HTERT RPE-1 (cell line): ENCODE results near the gene KMT2E.
"Not testable (repeated sequence)": the region's sequence is repeated elsewhere in the genome, so short reads cannot be mapped to it uniquely, and the experiment has no call there.

Source experiments
- in situ Hi-C: fragments of 300-500 bp; cut with MboI; formaldehyde crosslinking; loops from 4 replicates; pipeline ENCODE4 v1.14.3; 2020; ENCODE audit warnings: low sequenced_read_pairs

KMT2E gene

DNA sequence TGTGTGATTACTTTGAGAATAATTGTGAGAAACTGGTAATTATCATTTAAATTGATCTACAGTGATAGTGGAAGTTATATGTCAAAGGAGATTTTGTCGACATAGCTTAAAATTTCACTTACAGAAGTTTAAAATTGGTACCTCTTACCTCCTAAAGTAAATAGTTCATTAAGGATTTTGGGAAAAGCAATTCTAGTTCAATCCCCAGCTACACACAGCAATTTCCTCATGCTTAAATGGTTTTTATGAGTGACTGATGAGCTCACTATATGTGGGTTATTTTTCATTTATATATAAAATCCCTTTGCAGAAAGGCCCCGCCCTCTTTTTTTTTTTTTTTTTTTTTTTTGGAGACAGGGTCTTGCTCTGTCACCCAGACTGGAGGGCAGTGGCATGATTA, 12.7 kb downstream of the KMT2E start:
- in situ Hi-C loops = no loop called here

DNA sequence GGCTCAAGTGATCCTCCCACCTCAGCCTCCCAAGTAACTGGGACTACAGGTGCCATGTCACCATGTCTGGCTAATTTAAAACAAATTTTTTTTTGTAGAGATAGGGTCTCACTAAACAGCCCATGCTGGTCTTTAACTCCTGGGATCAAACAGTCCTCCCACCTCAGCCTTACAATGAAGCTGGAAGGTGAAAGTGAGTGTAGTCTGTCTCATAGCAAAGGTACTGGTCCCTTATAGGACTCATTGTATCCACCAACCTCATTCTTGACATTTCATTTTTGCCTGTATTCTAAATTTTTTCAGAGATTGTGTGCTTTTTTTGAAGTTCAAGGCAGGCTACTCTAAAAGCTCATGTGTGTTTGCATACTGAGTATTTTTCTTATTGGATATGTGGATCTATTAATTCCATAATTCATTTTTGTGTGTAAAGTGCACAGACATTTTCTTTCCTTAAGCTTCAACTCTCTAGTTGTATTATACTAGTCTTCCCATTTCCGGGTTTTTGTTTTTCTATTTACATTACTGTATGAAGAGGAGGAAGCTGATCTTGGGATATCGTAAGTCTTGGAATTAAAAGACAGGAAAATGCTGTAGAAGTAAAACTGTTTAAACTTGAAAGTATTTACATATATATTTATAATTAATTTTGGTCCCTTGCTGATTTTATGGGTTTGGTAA, 13.3 kb downstream of the KMT2E start:
- in situ Hi-C loops = no loop called here

DNA sequence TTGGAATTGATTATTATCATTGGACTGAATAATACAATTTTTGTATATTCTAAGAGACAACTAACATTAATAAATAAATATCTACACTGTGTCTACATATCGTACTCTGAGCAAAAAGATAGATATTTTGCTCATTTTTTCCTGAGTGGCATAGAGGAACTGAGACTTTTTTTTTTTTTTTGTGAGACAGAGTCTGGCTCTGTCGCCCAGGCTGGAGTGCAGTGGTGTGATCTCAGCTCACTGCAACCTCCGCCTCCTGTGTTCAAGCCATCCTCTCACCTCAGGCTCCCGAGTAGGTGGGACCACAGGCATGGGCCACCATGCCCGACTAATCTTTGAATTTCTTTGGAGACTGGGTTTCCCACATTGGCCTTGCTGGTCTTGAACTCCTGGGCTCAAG, 14.0 kb downstream of the KMT2E start:
- in situ Hi-C loops = no loop called here

DNA sequence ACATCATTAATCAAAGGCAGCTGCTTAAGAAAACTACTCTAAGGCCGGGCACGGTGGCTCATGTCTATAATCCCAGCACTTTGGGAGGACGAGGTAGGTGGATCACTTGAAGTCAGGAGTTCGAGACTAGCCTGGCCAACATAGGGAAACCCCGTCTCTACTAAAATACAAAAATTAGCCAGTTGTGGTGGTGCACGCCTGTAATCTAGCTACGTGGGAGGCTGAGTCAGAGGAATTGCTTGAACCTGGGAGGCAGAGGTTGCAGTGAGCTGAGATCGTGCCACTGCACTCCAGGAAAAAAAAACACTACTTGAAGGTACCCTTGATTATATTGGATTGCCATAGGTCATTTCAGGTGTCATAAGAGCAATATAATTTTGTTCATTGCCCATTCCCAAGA, 14.9 kb downstream of the KMT2E start:
- in situ Hi-C loops = not testable (repeated sequence)

DNA sequence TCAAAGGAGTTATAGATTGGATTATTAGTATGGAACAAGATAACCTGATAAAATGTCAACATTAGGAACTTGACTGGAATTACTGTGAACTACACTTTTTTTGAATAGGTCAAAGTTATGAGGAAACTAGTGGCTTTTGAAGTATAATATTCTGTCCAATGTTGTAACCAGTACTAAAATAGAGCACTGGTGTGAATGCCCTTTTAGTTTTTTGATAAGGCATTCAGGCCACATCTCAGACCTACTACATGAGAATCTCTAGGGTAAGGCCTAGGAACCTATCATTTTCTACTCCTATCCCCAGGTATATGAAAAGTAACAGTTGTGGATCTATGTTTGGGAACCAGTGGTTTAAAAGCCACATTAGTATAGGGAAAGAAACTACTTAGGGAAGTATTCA, 16.4 kb downstream of the KMT2E start:
- in situ Hi-C loops = no loop called here

DNA sequence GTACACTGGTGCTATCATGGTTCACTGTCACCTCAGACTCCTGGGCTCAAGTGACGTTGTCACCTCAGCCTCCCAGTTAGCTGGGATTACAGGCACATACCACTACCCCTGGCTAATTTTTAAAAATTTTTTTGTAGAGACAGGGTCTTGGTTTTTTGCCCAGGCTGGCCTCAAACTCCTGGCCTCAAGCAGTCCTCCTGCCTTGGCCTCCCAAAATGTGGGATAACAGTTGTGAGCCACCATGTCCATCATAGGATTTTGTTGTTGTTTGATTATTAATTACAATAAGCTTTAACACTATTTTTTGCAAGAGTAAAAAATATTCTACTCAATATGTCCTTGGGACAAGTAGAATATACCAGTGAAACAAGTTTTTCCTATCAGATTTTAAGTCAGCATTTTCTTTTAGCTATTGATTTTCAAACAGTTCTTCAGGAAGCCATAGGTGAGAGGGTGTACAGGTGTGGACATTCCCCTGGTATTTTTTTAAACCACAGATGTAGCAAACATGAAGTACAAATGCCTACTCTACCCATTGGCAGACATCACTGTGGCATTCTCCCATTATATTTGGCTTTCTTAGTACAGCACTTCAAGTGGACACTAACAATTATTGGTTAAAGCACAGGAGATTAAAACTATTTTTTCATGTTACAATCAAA, 18.7 kb downstream of the KMT2E start:
- in situ Hi-C loops = no loop called here

DNA sequence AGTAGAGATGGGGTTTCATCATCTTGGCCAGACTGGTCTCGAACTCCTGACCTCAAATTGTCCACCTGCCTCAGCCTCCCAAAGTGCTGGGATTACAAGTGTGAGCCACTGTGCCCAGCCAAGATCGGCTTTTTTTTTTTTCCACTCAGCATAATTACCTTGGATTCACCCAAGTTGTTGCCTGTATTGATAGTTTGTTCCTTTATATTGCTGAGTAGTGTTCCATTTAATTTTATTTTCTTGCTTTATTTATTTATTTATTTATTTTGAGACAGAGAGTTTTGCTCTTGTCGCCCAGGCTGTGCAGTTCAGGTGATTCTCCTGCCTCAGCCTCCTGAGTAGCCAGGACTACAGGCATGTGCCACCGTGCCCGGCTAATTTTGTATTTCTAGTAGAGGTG, 21.3 kb downstream of the KMT2E start:
- in situ Hi-C loops = no loop called here

DNA sequence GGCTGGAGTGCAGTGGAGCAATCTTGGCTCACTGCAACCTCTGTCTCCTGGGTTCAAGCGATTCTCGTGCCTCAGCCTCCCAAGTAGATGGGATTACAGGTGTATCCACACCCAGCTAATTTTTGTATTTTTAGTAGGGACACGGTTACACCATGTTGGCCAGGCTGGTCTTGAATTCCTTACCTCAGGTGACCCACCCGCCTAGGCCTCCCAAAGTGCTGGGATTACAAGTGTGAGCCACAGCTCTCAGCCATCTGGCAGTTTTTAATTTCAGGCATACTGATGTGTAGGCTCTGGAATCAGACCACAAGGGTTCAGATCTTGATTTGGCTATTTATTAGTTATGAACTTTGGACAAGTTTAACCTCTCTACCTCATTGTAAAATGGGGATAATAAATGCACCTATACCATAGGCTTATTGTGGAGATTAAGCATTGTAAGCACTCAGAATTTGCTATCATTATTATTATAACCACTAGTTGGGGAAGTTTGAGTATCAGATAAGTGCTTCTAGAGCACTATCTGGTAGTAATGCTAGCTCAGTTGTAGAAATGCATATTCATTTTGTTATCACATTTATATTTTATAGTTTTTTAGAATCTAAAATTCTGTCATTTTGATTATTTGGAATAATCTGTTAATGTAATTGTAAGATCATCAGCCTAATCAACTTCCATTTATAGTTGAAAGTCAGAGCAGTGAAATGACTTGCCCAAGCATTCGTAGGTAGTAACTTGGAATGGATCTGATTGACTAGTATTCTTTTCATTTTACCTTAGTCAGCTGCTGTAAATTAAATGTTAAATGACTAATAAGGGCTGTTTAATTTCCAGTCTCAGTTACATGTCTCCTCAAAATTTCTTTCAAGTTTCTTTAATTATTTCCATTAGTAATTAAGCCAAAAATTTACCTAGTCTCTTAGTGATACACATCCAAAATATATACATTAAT, 22.5 kb downstream of the KMT2E start:
- in situ Hi-C loops = no loop called here

DNA sequence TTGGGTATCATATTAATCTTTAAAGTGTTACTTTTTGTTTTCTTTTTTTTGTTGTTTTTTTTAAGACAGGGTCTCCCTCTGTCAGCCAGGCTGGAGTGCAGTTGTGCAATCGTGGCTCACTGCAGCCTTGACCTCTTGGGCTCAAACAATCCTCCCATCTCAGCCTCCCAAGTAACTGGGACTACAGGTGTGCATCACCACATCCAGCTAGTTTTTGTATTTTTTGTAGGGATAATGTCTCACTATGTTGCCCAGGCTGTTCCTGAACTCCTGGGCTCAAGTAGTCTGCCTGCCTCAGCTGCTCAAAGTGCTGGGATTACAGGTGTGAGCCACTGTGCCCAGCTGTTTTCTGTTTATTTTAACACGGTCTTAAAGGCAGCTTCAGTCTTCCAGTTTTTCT, 23.3 kb downstream of the KMT2E start:
- in situ Hi-C loops = no loop called here

DNA sequence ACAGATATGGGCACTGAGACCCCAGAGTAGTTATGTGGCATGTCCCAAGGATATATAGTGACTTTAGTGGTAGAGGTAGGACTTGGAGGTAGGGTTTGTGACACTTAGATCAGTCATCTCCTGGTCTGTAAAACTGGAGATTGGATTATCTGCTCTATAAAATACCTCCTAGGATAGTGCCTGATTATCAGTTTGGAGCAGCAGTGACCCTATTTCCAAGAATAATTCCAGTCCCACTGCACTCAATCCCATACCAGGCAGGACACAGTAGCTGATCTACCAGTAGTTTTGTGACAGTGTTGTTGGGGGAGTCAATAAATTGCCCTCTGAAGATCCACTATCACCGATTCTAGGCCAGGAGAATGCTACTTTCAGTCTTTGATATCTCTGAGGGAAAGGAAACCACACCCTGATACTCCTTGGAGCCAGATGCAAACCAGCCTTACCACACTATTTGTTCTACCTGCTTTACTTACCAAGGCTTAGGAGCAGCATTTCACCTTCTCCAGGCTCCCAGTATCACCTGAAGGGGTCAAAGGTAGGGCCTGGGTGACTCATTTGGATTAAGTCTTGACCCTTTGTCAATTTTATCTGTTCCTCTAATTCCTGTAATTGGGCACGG, 30.6 kb downstream of the KMT2E start:
- in situ Hi-C loops = no loop called here

DNA sequence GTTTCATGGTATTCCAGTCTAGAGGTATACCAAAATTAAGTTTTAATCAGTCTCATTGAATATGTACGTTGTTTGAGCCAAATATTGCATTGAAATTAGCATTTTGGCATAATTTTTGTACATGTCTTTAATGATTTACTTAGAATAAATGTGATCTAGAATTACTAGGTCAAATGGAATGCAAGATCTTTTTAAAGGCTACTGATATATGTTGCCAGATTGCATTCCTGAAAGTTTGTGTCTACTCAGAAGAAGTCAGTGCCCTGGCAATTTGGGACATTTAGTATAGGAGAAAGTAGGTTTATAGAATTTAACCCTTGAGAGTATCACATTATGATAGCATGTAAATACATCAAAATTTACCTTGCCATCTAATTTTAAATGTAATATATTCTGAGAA, 32.4 kb downstream of the KMT2E start:
- in situ Hi-C loops = no loop called here

DNA sequence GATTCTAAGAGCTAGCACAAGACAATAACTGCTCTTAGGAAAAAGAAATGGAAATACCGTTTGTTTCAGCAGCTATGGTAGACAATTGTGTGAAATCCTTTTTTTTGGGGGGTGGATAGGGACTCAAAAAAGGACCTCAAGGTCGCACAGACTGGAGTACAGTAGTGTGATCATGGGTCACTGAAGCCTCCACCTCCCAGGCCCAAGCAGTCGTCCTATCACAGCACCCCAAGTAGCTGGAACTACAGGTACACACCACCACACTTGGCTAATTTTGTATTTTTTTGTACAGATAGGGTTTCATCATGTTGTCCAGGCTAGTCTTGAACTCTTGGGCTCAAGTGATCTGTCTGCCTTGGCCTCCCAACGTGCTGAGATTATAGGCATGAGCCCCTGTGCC, 33.9 kb downstream of the KMT2E start:
- in situ Hi-C loops = no loop called here

DNA sequence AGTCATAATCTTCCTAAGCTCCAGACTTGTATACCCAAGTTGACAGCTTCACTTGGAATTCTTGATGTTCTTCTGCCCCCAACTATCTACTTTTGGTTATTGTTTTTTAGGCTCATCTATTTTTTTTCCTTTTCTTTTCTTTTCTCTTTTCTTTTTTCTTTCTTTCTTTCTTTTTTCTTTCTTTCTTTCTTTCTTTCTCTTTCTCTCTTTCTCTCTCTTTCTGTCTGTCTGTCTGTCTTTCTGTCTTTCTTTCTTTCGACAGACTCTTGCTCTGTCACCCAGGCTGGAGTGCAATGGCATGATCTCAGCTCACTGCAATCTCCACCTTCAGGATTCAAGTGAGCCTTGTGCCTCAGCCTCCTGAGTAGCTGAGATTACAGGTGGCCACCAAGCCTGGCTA, 36.5 kb downstream of the KMT2E start:
- in situ Hi-C loops = no loop called here

DNA sequence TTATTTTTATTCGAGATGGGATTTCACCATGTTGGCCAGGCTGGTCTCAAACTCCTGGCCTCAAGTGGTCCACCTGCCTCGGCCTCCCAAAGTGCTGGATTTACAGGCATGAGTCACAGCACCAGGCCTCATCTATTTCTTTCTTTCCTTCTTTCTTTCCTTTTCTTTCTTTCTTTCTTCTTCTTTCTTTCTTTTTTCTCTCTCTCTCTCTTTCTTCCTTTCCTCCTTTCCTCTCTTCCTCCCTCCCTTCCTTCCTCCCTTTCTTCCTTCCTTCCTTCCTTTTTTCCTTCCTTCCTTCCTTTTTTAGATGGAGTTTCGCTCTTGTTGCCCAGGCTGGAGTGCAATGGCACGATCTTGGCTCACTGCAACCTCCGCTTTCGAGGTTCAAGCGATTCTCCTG, 36.9 kb downstream of the KMT2E start:
- in situ Hi-C loops = not testable (repeated sequence)

DNA sequence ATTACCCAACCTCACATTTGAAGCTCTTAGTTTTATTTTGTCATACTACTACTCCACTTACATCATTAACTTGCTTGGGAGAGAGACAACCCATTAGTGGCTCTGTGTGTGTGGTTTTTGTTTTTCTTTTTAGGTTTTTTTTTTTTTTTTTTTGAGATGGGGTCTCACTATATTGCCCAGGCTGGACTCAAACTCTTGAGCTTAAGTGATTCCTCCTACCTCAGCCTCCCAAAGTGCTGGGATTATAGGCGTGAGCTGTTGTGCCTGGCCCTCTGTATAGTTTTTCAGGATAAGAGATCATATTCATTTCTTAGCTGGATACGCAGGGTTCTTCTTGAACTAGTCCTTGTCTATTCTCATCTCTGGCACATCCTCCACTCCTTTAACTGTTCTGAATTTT, 41.1 kb downstream of the KMT2E start:
- in situ Hi-C loops = no loop called here

DNA sequence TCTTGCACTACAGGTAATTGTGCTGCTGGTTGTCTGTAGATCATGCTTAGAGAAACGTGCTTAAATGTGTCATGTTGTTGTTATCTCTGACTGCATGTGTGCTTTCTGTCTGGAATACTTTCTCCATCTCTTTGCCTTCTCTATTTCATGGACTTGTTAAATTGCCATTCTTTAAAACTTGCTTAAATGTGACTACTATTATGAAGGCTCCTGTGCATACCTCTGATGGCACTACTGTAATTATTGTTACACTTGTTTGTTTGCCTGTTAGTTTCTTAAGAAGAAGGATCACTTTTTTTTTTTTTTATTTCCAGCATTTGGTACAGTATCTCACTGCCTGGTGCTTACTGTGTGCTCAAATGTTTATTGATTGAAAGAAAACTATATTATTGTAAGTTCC, 41.6 kb downstream of the KMT2E start:
- in situ Hi-C loops = no loop called here

DNA sequence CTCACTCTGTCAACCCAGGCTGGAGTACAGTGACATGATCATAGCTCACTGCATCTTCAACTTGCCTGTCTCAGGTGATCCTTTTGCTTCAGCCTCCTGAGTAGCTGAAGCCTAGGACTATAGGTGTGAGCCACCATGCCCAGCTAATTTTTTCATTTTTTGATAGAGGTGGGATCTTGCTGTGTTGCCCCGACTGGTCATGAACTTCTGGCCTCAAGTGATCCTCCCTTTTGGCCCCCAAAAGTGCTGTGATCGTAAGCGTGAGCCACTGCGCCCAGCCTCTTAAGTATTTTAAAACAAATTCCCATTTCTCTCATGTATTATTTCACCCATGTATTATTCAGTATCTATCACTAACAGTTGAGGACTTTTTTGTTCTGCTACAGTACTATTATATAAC, 43.5 kb downstream of the KMT2E start:
- in situ Hi-C loops = no loop called here

DNA sequence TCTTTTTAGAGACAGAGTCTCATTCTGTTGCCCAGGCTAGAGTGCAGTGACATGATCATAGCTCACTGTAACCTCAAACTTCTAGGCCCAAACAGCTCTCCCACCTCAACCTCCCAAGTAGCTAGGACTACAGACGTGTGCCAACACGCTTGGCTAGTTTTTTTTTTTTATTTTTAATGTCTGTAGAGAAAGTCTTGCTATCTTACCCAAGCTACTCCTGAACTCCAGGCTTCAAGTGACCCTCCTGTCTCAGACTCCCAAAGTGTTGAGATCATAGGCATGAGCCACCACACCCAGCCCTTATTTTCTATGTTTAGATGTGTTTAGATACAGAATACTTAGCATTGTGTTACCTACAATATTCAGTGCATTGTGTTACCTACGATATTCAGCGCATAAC, 46.4 kb downstream of the KMT2E start:
- in situ Hi-C loops = no loop called here

DNA sequence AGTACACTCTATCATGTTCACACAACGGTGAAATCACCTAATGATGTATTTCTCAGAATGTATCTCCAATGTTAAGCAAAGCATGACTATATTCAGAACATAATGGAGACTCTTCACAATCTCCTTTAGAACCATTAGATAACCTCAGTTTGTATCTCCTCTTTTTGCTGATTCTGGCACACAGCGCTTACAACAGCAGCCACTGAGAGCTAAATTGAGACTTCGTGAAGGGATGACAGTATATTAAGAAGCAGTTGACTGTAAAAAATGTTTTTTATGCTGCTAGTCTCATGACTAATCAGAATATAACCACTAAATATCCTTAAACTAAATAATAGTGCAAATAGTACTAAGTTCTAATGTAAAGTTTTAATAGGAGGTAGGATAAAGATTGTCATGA, 46.9 kb downstream of the KMT2E start:
- in situ Hi-C loops = no loop called here

DNA sequence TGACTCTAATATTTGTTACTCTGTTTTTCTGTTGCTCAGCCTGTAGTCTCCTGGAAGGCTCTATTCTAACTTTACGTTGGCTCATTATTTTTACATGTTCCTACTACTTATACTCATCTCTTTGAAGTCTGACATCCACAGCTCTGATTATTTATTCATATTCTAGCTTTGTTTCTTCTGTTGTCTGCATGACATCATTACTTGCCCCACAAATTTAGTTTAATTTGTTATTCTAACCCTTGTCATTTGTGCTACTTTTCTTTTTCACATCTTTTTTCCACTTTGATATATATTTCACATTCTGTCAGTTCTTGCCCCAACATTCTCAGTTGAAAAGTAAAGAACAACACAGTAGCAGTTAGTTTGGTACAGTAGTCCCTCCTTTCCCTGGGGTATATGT, 51.1 kb downstream of the KMT2E start:
- in situ Hi-C loops = no loop called here

DNA sequence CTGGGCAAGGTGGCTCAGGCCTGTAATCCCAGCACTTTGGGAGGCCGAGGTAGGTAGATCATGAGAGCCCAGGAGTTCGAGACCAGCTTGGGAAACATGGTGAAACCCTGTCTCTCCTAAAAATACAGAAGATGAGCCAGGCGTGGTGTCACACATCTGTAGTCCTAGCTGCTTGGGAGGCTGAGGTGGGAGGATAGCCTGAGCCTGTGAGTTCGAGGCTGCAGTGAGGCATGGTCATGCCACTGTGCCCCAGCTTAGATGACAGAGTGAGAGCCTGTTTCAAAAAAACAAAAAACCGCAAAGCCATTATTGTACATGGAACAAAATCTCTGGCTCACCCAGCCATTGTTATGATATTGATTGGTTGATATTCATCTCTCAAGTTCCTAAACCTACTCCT, 53.7 kb downstream of the KMT2E start:
- in situ Hi-C loops = no loop called here
